Liver (tissue), 9 donors: Measurements from ENCODE around the gene ZMYND10. TPM values are rescaled to one million over a fixed set of nuclear protein-coding genes. Genes with fewer than 3 reads are reported as not detected.

ENCODE experiments used
- DNase-seq: peaks from one replicate; pipeline ENCODE4 v3.0.0-alpha.2; 2017; ENCODE audit warnings: low spot score
- H3K27ac ChIP-seq, 2 donors: one replicate each; pipeline ENCODE4 v1.7.0; 2013; ENCODE audit warnings: inconsistent platforms in 2 of 2, low read length in 2 of 2, control low read depth in 1 of 2, low read depth in 1 of 2, mild to moderate bottlenecking in 1 of 2
- H3K27me3 ChIP-seq, 4 donors: one replicate each; pipeline versions ENCODE4 v1.6.1 to v1.7.0; 2013; ENCODE audit warnings: low read length in 3 of 4, inconsistent platforms in 1 of 4, mild to moderate bottlenecking in 1 of 4, moderate library complexity in 1 of 4; ENCODE audit not compliant: control insufficient read depth in 4 of 4, insufficient read depth in 4 of 4
- H3K36me3 ChIP-seq, 4 donors: one replicate each; pipeline versions ENCODE4 v1.6.1 to v1.7.0; 2013; ENCODE audit warnings: low read length in 3 of 4, mild to moderate bottlenecking in 3 of 4, low read depth in 1 of 4, moderate library complexity in 1 of 4; ENCODE audit not compliant: control insufficient read depth in 4 of 4, insufficient read depth in 3 of 4
- H3K4me1 ChIP-seq, 4 donors: one replicate each; pipeline versions ENCODE4 v1.6.1 to v1.7.0; 2013; ENCODE audit warnings: low read length in 3 of 4, mild to moderate bottlenecking in 3 of 4, moderate library complexity in 1 of 4; ENCODE audit not compliant: control insufficient read depth in 4 of 4, insufficient read depth in 4 of 4
- H3K4me3 ChIP-seq, 3 donors: one replicate each; pipeline versions ENCODE4 v1.6.1 to v1.7.0; 2013; ENCODE audit warnings: low read length in 3 of 3, control low read depth in 1 of 3, low read depth in 1 of 3, mild to moderate bottlenecking in 1 of 3
- H3K9ac ChIP-seq, 2 donors: one replicate each; pipeline ENCODE4 v1.7.0; 2013; ENCODE audit warnings: low read length in 2 of 2, mild to moderate bottlenecking in 2 of 2, moderate library complexity in 2 of 2, control low read depth in 1 of 2, low read depth in 1 of 2
- H3K9me3 ChIP-seq, 4 donors: one replicate each; pipeline versions ENCODE4 v1.6.1 to v1.7.0; 2013; ENCODE audit warnings: low read length in 3 of 4; ENCODE audit not compliant: control insufficient read depth in 4 of 4
- EGR1 ChIP-seq, 2 donors: IDR thresholded peaks; 2 replicates each; pipeline ENCODE4 v1.6.1; 2016 to 2018; ENCODE audit warnings: antibody characterized with exemption in 2 of 2, low read depth in 2 of 2
- GABPA ChIP-seq, 2 donors: IDR thresholded peaks in 1 of 2; conservative IDR thresholded peaks in 1 of 2; 2 replicates each; pipeline ENCODE4 v1.6.1; 2016; ENCODE audit warnings: antibody characterized with exemption in 2 of 2, mild to moderate bottlenecking in 1 of 2, moderate library complexity in 1 of 2
- HNF4A ChIP-seq, 2 donors: conservative IDR thresholded peaks; 2 replicates each; pipeline ENCODE4 v1.6.1; 2016; ENCODE audit warnings: antibody characterized with exemption in 2 of 2, mild to moderate bottlenecking in 2 of 2
- NR2F2 ChIP-seq: IDR thresholded peaks from 2 replicates; pipeline ENCODE4 v1.6.1; 2016; ENCODE audit warnings: antibody characterized with exemption
- RAD21 ChIP-seq, 2 donors: IDR thresholded peaks; 2 replicates each; pipeline ENCODE4 v1.6.1; 2016; ENCODE audit warnings: antibody characterized with exemption in 2 of 2, mild to moderate bottlenecking in 2 of 2
- RXRA ChIP-seq, 2 donors: IDR thresholded peaks; 2 replicates each; pipeline ENCODE4 v1.6.1; 2017 to 2018; ENCODE audit warnings: antibody characterized with exemption in 2 of 2, mild to moderate bottlenecking in 1 of 2
- WGBS: extraction: QIAGEN DNeasy Blood & Tissue Kit; methylation state at CpG from one replicate; pipeline ENCODE4 v1.1.7; 2013; 5-methylcytosine and 5-hydroxymethylcytosine counted together
- polyA plus RNA-seq, 2 donors: library from polyadenylated mRNA; stranded (reverse) in 1 of 2; unstranded in 1 of 2; fragments of 200-250 nt in 1 of 2; fragments of >200 nt in 1 of 2; fragmentation: Nextera tagmentation in 1 of 2; extraction: Ambion mirVana in 1 of 2; gene quantifications; one replicate each; pipeline versions ENCODE4 v1.2.1 to v1.2.3, GENCODE V29; 2013 to 2015
- total RNA-seq, 2 donors: library from RNA; depleted of rRNA; stranded (reverse); fragments of >200 nt; gene quantifications; one replicate each; pipeline ENCODE4 v1.2.3, GENCODE V29; 2014
- TF ChIP-seq, protein P1 (sequence below): IDR thresholded peaks from 2 replicates; pipeline ENCODE4 v1.6.1; 2016; ENCODE audit warnings: antibody characterized with exemption
- TF ChIP-seq, protein P2 (sequence below): IDR thresholded peaks from 2 replicates; pipeline ENCODE4 v1.6.1; 2016; ENCODE audit warnings: antibody characterized with exemption
- donor health status: healthy.
- donor health status: healthy.
- donor health status: healthy.
- donor health status: healthy.
- donor health status: healthy.

Gene ZMYND10
- total and polyA plus RNA-seq, 4 donors = 0.09 to 0.75 (median 0.27) TPM

DNA sequence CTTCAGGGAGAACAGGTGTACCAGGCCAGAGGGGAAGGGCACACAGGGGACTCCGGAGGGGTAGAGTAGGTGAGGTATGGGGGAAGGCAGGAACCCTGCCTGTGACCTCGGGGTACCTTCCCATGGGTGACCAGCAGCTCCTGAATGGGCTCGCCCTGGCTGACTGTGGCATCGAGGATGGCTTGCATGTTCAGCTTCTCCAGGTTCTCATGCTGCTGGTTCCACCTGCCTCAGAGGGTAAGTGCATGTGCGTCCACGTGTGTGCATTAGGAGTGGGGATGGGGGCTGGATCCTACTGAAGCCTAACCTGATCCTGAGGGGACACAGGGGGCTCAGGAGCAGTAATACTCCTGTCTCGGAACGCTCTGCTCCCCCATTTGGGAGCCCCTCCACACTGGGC, 524 bp downstream of the ZMYND10 start:
- no peak for DNase-seq
- Histone ChIP-seq H3K27me3 (no peaks in the 10 kb centered on the region), H3K36me3 (peaks cover 0 to 9% (median 0%) of the 10 kb centered on the region in 4 donors), H3K4me3 (no peak overlapping the region), H3K27ac (no peak overlapping the region), H3K4me1 (peaks cover 13 to 36% (median 21%) of the 10 kb centered on the region in 4 donors), H3K9ac (no peak overlapping the region), H3K9me3 (no peaks in the 10 kb centered on the region)
- 82% methylated on average over 8 of the region's 8 CpGs for WGBS
- TF ChIP-seq RXRA (IDR thresholded peaks at IDR 0.05) = no peak
- TF ChIP-seq GABPA (IDR thresholded peaks at IDR 0.05 in 1 of 2, conservative IDR thresholded peaks at IDR 0.05 in 1 of 2) = no peak
- TF ChIP-seq NR2F2 = no peak

GRCh38 chr3:50342813-50343633, 2.5 kb downstream of the ZMYND10 start:
- DNase-seq = no peak
- Histone ChIP-seq H3K9me3 (no peaks in the 10 kb centered on the region), H3K9ac (no peak overlapping the region), H3K4me3 (no peak overlapping the region), H3K36me3 (peaks cover 0 to 3% (median 0%) of the 10 kb centered on the region in 4 donors), H3K4me1 (peaks cover 9 to 28% (median 12%) of the 10 kb centered on the region in 4 donors), H3K27me3 (no peaks in the 10 kb centered on the region), H3K27ac (no peak overlapping the region)
- TF ChIP-seq, protein P1, sequence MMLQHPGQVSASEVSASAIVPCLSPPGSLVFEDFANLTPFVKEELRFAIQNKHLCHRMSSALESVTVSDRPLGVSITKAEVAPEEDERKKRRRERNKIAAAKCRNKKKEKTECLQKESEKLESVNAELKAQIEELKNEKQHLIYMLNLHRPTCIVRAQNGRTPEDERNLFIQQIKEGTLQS = no peak
- TF ChIP-seq RAD21 (IDR thresholded peaks at IDR 0.05) = no peak
- TF ChIP-seq, protein P2, sequence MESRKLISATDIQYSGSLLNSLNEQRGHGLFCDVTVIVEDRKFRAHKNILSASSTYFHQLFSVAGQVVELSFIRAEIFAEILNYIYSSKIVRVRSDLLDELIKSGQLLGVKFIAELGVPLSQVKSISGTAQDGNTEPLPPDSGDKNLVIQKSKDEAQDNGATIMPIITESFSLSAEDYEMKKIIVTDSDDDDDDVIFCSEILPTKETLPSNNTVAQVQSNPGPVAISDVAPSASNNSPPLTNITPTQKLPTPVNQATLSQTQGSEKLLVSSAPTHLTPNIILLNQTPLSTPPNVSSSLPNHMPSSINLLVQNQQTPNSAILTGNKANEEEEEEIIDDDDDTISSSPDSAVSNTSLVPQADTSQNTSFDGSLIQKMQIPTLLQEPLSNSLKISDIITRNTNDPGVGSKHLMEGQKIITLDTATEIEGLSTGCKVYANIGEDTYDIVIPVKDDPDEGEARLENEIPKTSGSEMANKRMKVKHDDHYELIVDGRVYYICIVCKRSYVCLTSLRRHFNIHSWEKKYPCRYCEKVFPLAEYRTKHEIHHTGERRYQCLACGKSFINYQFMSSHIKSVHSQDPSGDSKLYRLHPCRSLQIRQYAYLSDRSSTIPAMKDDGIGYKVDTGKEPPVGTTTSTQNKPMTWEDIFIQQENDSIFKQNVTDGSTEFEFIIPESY = no peak
- WGBS = 91% methylated on average over 13 of the region's 13 CpGs

DNA sequence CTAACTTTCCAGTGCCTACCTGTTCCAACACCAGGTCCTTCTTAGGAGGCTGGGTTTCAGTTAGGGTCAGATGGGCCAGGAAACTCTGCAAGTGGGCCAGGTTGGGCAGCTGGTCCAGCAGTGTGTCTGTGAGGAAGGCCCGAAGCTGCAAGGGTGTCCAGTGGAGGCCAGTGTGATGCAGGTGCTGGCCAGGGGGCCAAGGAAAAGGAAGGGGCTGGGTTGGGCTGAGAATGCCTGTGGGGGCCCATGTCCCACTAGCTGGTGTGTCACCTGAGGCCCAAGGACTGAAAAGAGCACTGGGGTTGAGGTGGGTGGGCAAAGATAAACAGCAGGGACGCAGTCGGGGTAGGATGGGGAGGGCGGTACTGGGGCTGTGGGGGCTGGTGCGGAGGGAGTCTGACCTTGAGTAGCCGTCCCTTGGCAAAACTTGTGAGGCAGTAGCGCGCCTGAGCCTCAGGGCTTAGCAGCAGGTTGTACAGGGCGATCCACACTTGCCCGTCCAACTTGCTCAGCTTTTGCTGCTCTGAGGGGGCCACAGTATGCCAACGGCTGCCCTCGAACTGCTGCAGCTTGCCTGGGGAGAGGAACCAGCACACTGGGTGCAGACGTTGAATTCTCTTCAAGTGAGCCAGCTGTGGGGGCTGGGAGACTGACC, 3.4 kb downstream of the ZMYND10 start:
- Histone ChIP-seq H3K36me3 (no peaks in the 10 kb centered on the region), H3K27me3 (no peaks in the 10 kb centered on the region), H3K4me1 (peaks cover 5 to 25% (median 12%) of the 10 kb centered on the region in 4 donors), H3K9me3 (no peaks in the 10 kb centered on the region), H3K27ac (no peak overlapping the region), H3K4me3 (no peak overlapping the region), H3K9ac (no peak overlapping the region)
- no peak for TF ChIP-seq EGR1 (IDR thresholded peaks at IDR 0.05; ENCODE audit: low read depth in 2 of 2)
- WGBS = 94% methylated on average over 13 of the region's 13 CpGs
- DNase-seq = no peak

GRCh38 chr3:50341537-50341936, 4.0 kb downstream of the ZMYND10 start:
- Histone ChIP-seq H3K4me3 (no peak overlapping the region), H3K27ac (peak overlapping the region in 1 of 2 donors; percentile 21), H3K4me1 (peaks cover 6 to 26% (median 13%) of the 10 kb centered on the region in 4 donors), H3K9ac (no peak overlapping the region), H3K27me3 (no peaks in the 10 kb centered on the region), H3K9me3 (no peaks in the 10 kb centered on the region), H3K36me3 (no peaks in the 10 kb centered on the region)
- TF ChIP-seq HNF4A (conservative IDR thresholded peaks at IDR 0.05) (no peak), RAD21 (IDR thresholded peaks at IDR 0.05) (no peak)
- TF ChIP-seq, protein P1 = no peak
- TF ChIP-seq, protein P2 = no peak
- 96% methylated on average over 9 of the region's 9 CpGs for WGBS
- DNase-seq = no peak
